Measurements from ENCODE around the gene ARHGEF17.

DNA sequence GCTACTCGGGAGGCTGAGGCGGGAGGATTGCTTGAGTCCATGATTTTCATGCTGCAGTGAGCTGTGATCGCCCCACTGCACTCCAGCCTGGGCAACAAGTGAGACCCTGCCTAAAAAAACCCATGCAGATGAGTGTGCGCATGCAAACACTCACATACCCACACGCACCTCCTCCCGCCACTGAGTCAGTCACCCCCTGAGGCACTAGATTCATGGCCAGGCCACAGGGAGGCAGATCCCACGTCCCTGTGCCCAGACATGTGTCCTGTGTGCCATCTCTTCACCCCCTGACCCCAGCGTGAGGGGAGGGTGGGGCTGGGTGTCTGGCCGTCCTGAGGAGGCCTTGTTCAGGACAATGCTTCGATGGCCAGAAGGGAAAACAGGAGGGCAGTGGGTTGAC is 83.6 kb downstream of the ARHGEF17 start:
- TF ChIP-seq, protein P1, sequence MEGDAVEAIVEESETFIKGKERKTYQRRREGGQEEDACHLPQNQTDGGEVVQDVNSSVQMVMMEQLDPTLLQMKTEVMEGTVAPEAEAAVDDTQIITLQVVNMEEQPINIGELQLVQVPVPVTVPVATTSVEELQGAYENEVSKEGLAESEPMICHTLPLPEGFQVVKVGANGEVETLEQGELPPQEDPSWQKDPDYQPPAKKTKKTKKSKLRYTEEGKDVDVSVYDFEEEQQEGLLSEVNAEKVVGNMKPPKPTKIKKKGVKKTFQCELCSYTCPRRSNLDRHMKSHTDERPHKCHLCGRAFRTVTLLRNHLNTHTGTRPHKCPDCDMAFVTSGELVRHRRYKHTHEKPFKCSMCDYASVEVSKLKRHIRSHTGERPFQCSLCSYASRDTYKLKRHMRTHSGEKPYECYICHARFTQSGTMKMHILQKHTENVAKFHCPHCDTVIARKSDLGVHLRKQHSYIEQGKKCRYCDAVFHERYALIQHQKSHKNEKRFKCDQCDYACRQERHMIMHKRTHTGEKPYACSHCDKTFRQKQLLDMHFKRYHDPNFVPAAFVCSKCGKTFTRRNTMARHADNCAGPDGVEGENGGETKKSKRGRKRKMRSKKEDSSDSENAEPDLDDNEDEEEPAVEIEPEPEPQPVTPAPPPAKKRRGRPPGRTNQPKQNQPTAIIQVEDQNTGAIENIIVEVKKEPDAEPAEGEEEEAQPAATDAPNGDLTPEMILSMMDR (conservative IDR thresholded peaks at IDR 0.05): no peak
- no peak for TF ChIP-seq ZFX (IDR thresholded peaks at IDR 0.05)

Measured in C4-2B (cell line).